ENCODE results near the gene HSD11B2.

Gene HSD11B2

GRCh38 chr16:67396159-67397035, 34.5 kb upstream of the HSD11B2 start:
- peak; percentile 48 to 82 for DNase-seq

- DNase-seq, result no peak
Observed at GRCh38 chr16:67397036-67397801, 33.7 kb upstream of the HSD11B2 start.

- no peak for DNase-seq
Observed at GRCh38 chr16:67397812-67398545, 32.9 kb upstream of the HSD11B2 start.

- no peak for DNase-seq
Observed at GRCh38 chr16:67398546-67399217, 32.2 kb upstream of the HSD11B2 start.

GRCh38 chr16:67399218-67399733, 31.6 kb upstream of the HSD11B2 start:
- DNase-seq, result no peak

GRCh38 chr16:67399749-67400704, 30.9 kb upstream of the HSD11B2 start:
- DNase-seq, result peak in 1 of 2 experiments; percentile 18

- no peak for DNase-seq
Observed at GRCh38 chr16:67400901-67401300, 30.0 kb upstream of the HSD11B2 start.

GRCh38 chr16:67403976-67404555, 26.9 kb upstream of the HSD11B2 start:
- no peak for DNase-seq

GRCh38 chr16:67404740-67405226, 26.1 kb upstream of the HSD11B2 start:
- no peak for DNase-seq

- no peak for DNase-seq
Observed at GRCh38 chr16:67405336-67405735, 25.6 kb upstream of the HSD11B2 start.

- no peak for DNase-seq
Observed at GRCh38 chr16:67406111-67406971, 24.6 kb upstream of the HSD11B2 start.

GRCh38 chr16:67407176-67407787, 23.6 kb upstream of the HSD11B2 start:
- DNase-seq, result no peak

- DNase-seq, result no peak
Observed at GRCh38 chr16:67407788-67408452, 23.0 kb upstream of the HSD11B2 start.

- DNase-seq, result no peak
Observed at GRCh38 chr16:67409631-67410030, 21.3 kb upstream of the HSD11B2 start.

- no peak for DNase-seq
Observed at GRCh38 chr16:67411339-67411738, 19.6 kb upstream of the HSD11B2 start.

- no peak for DNase-seq
Observed at GRCh38 chr16:67412294-67412693, 18.6 kb upstream of the HSD11B2 start.

GRCh38 chr16:67413978-67414911, 16.7 kb upstream of the HSD11B2 start:
- no peak for DNase-seq
